ENCODE results near the gene CBX1. TPM values are rescaled to one million over a fixed set of nuclear protein-coding genes. Genes with fewer than 3 reads are reported as not detected.

The CBX1 gene
- total and polyA plus RNA-seq, 2 of the 4 experiments (the other 2 are of a cell fraction): 35.0 to 54.9 TPM

DNA sequence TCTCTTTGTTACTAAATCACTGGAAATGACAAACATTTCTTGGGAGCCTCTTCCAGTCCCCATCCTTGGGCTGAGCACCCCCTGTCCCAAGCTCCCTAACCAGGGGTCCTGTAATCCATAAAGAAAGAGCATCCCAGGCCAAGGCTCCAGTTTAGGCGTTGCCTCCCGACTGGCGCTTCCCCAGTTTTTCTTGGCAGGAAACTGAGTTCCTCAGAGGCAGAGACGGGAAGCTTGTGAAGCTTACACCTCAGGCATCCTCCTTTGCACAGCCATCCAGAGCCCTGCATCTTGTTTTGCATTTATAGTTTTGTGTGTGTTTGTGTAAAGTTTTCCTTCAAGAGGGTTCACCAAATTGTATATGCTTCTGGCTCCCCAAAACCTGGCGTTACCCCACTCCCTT is 70.7 kb downstream of the CBX1 start:
- Histone ChIP-seq H3K27ac (ENCODE audit: insufficient read depth, low read length) (no peak overlapping the region), H3K36me3 (ENCODE audit: control insufficient read depth, insufficient read depth, low read length) (peaks cover 10% of the 10 kb centered on the region), H2AFZ (replicated peaks; ENCODE audit: low read length, poor library complexity) (no peak overlapping the region), H2AK9ac (replicated peaks; ENCODE audit: low read depth, low read length, poor library complexity) (no peak overlapping the region), H4K91ac (ENCODE audit: insufficient read depth, low read depth, low read length) (no peak overlapping the region), H3K4me3 (ENCODE audit: insufficient read depth, low read depth, low read length) (no peak overlapping the region), H3K9me3 (ENCODE audit: control insufficient read depth, insufficient read depth, low read length) (no peaks in the 10 kb centered on the region), H2BK15ac (ENCODE audit: low read depth, low read length) (no peak overlapping the region), H2AK5ac (ENCODE audit: low read depth, low read length) (no peak overlapping the region), H3K4ac (ENCODE audit: low read depth, low read length) (no peak overlapping the region), H3K4me2 (ENCODE audit: low read depth, low read length) (no peak overlapping the region), H2BK20ac (ENCODE audit: low read depth, low read length) (no peak overlapping the region), H3K14ac (replicated peaks; ENCODE audit: low read depth, low read length) (no peak overlapping the region), H3K18ac (ENCODE audit: low read depth, low read length) (no peak overlapping the region), H3K79me1 (ENCODE audit: low read depth in 1 of 2, low read length in 2 of 2) (peaks cover 0 to 7% of the 10 kb centered on the region in 2 experiments; a peak in 2 of 4 replicates), H4K5ac (ENCODE audit: low read depth, low read length) (no peak overlapping the region), H2BK120ac (ENCODE audit: low read depth, low read length) (no peak overlapping the region), H2BK5ac (ENCODE audit: low read depth, low read length, poor library complexity, severe bottlenecking) (no peak overlapping the region), H4K20me1 (ENCODE audit: insufficient read depth, low read length) (peaks cover 3% of the 10 kb centered on the region; the same call in 1 of the 2 replicates), H3K23ac (ENCODE audit: low read depth, low read length) (no peak overlapping the region), H3K56ac (ENCODE audit: extremely low read depth, insufficient read depth, low read length) (no peak overlapping the region), H3K9ac (ENCODE audit: low read depth, low read length) (no peak overlapping the region), H3K4me1 (ENCODE audit: control insufficient read depth, insufficient read depth, low read length) (peaks cover 7% of the 10 kb centered on the region), H3K27me3 (ENCODE audit: control insufficient read depth, insufficient read depth, low read length) (no peaks in the 10 kb centered on the region), H3K9me1 (ENCODE audit: insufficient read depth, low read length) (no peaks in the 10 kb centered on the region), H4K8ac (ENCODE audit: low read depth in 2 of 2, low read length in 2 of 2) (no peak overlapping the region)
- in situ Hi-C loops (cut with MboI; ENCODE audit: low sequenced_read_pairs) (loop anchor here (5.0 kb wide), 1 partner anchor 37 kb away; no protein-coding TSS in a partner anchor), dilution Hi-C loops (cut with HindIII; ENCODE audit: low sequenced_read_pairs, unreplicated experiment) (no loop called here), intact Hi-C loops (cut with micrococcal nuclease) (no loop called here)
- ATAC-seq (ENCODE audit: low read depth) (no peak; the same call in 1 of the 2 replicates), DNase-seq (no peak)
- CTCF ChIA-PET: interaction anchor here (0.9 kb wide), 1 partner anchor 38 kb away, joined by 3 read pairs; no protein-coding TSS in a partner anchor
- BruUV-seq (replicated peaks): no TSS peak
- TF ChIP-seq, protein P1, sequence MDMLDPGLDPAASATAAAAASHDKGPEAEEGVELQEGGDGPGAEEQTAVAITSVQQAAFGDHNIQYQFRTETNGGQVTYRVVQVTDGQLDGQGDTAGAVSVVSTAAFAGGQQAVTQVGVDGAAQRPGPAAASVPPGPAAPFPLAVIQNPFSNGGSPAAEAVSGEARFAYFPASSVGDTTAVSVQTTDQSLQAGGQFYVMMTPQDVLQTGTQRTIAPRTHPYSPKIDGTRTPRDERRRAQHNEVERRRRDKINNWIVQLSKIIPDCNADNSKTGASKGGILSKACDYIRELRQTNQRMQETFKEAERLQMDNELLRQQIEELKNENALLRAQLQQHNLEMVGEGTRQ (IDR thresholded peaks at IDR 0.05; ENCODE audit: low read depth, low read length): no peak
- TF ChIP-seq POLR2A (IDR thresholded peaks at IDR 0.05; ENCODE audit: low read depth, low read length): no peak
- no peak for TF ChIP-seq SMC3 (IDR thresholded peaks at IDR 0.05; ENCODE audit: low read depth, low read length)
- TF ChIP-seq RAD21 (IDR thresholded peaks at IDR 0.05; ENCODE audit: low read length): no peak
- TF ChIP-seq BHLHE40 (IDR thresholded peaks at IDR 0.05; ENCODE audit: low read depth, low read length): no peak
- no peak for TF ChIP-seq MXI1 (IDR thresholded peaks at IDR 0.05; ENCODE audit: borderline replicate concordance, low read depth, low read length)
- TF ChIP-seq, protein P2, sequence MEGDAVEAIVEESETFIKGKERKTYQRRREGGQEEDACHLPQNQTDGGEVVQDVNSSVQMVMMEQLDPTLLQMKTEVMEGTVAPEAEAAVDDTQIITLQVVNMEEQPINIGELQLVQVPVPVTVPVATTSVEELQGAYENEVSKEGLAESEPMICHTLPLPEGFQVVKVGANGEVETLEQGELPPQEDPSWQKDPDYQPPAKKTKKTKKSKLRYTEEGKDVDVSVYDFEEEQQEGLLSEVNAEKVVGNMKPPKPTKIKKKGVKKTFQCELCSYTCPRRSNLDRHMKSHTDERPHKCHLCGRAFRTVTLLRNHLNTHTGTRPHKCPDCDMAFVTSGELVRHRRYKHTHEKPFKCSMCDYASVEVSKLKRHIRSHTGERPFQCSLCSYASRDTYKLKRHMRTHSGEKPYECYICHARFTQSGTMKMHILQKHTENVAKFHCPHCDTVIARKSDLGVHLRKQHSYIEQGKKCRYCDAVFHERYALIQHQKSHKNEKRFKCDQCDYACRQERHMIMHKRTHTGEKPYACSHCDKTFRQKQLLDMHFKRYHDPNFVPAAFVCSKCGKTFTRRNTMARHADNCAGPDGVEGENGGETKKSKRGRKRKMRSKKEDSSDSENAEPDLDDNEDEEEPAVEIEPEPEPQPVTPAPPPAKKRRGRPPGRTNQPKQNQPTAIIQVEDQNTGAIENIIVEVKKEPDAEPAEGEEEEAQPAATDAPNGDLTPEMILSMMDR (conservative IDR thresholded peaks at IDR 0.05; ENCODE audit: low read depth, low read length): no peak
- no peak for TF ChIP-seq CHD1 (IDR thresholded peaks at IDR 0.05; ENCODE audit: low read depth, low read length)
- TF ChIP-seq MAZ (IDR thresholded peaks at IDR 0.05; ENCODE audit: borderline replicate concordance, low read depth, low read length): no peak
- no CpG with 5 or more reads among the region's 5 CpGs for WGBS, 2 experiments (ENCODE audit: extremely low coverage in 2 of 2, insufficient read length in 1 of 2)
- POLR2A ChIA-PET (ENCODE audit: unreplicated experiment): interaction anchor here (0.6 kb wide), 1 partner anchor 70 kb away, joined by 5 read pairs; no protein-coding TSS in a partner anchor
